ENCODE measurements around the gene PPP1CB. TPM values are rescaled to one million over a fixed set of nuclear protein-coding genes. Genes with fewer than 3 reads are reported as not detected.

The PPP1CB gene
- polyA plus RNA-seq, 2 of the 4 experiments (the other 2 are of a cell fraction) = 147 to 188 TPM

DNA sequence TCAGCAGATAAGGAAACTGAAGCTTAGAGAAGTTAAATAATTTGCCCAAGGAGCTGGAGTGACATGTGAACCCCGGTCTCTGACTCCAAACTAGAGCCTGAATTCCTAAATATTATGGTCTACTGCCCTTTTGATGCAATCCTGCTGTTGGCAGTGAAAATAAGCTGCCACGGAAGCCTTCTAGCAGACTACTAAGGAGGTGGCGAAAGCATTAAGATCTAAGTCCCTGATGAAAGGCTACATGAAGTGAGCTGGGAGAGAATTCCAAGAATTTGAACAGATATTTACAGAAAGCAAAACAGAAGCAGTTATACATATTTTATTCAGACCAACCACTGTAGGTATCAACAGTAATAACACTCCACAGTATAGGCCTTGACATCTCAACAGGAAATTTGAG lies 90.4 kb downstream of the PPP1CB start:
- no peak; a peak in 1 of 6 replicates for ATAC-seq
- 65% methylated on average over 3 of the region's 3 CpGs for WGBS (ENCODE audit: missing lambda C conversion rate)
- Histone ChIP-seq H3K4me2 (no peak overlapping the region), H3K9me3 (no peaks in the 10 kb centered on the region), H3K27ac (no peak overlapping the region), H3K4me3 (no peak overlapping the region), H3K4me1 (no peaks in the 10 kb centered on the region)
- no peak for FAIRE-seq
- no peak for TF ChIP-seq HOXA7 (CRISPR knock-in tag; IDR thresholded peaks at IDR 0.05)
- TF ChIP-seq, protein P1, sequence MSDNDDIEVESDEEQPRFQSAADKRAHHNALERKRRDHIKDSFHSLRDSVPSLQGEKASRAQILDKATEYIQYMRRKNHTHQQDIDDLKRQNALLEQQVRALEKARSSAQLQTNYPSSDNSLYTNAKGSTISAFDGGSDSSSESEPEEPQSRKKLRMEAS (IDR thresholded peaks at IDR 0.05) = no peak
- no peak for TF ChIP-seq PHF8 (IDR thresholded peaks at IDR 0.05; ENCODE audit: borderline replicate concordance, low read depth)
- no peak for TF ChIP-seq RARB (CRISPR knock-in tag; IDR thresholded peaks at IDR 0.05)
- no peak for DNase-seq (ENCODE audit: low read depth in 1 of 2, low spot score in 1 of 2)
- CTCF ChIA-PET = no interaction called here
- POLR2A ChIA-PET = no interaction called here

Other genes starting within 250 kb of the PPP1CB start
- gene SPDYA, start 59.0 kb downstream of the PPP1CB start, polyA plus RNA-seq (2011; rRNA removed) = 0.17 and 0.49 TPM in 2 replicates
- gene SPDYA, start 59.0 kb downstream of the PPP1CB start, polyA plus RNA-seq (2017; fragmentation: RNase III; extraction: RNeasy Plus Mini Kit Qiagen cat#74134 plus additional on column Dnase treatment) = 0.14 to 0.34 TPM (median 0.24 TPM) in 3 replicates
- 24.9 and 38.6 TPM in 2 replicates for gene TRMT61B, start 118.5 kb downstream of the PPP1CB start, polyA plus RNA-seq (2011; rRNA removed)
- gene TRMT61B, start 118.5 kb downstream of the PPP1CB start, polyA plus RNA-seq (2017; fragmentation: RNase III; extraction: RNeasy Plus Mini Kit Qiagen cat#74134 plus additional on column Dnase treatment) = 21.6 to 23.3 TPM (median 21.8 TPM) in 3 replicates
- 208 and 256 TPM in 2 replicates for gene WDR43, start 142.8 kb downstream of the PPP1CB start, polyA plus RNA-seq (2011; rRNA removed)
- gene WDR43, start 142.8 kb downstream of the PPP1CB start, polyA plus RNA-seq (2017; fragmentation: RNase III; extraction: RNeasy Plus Mini Kit Qiagen cat#74134 plus additional on column Dnase treatment) = 71.8 to 83.6 TPM (median 72.4 TPM) in 3 replicates
- gene TOGARAM2, start 229.5 kb downstream of the PPP1CB start, polyA plus RNA-seq (2011; rRNA removed) = 0.05 and 0.14 TPM in 2 replicates
- gene TOGARAM2, start 229.5 kb downstream of the PPP1CB start, polyA plus RNA-seq (2017; fragmentation: RNase III; extraction: RNeasy Plus Mini Kit Qiagen cat#74134 plus additional on column Dnase treatment) = 0.25 to 0.35 TPM (median 0.30 TPM) in 3 replicates